ENCODE measurements around the gene CCNG2.

CCNG2 gene

DNA sequence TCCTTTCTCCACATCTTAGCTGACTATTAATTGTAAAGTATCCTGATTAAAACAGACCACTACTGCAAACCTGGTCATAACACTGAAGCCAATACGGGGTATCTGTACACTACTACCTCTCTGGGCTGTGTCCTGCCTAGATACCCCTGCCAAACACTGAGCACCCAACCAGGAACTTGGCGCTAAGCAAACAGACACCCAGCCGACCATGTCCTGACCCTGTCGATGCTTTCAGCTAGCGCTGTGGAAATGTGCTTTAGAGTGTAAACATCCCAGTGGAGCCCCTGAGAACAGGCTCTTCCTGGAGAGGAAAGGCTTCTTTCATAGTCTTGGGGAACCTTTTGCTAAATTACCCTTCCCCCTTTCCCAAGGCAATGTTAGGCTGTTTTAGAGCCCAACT lies 52.9 kb downstream of the CCNG2 start:
- DNase-seq: no peak

DNA sequence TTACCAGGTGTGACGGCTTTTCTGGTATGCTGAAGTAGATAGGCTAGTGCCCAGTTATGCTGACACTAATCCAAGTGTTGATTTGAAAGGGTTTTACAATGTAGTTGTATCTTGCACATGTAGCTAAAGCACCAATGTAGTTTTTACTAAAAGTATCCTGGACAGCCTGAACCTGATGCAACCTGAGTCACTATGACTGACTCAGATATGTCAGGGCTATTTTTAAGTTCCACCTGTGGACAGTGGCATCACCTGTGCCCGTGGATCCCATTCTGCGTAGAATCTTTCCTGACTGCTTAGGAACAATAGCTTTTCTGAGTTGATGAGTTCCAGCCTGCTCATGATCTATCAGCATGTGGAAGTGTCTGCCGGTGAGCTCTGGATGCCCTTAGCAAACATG lies 58.1 kb downstream of the CCNG2 start:
- DNase-seq: no peak

DNA sequence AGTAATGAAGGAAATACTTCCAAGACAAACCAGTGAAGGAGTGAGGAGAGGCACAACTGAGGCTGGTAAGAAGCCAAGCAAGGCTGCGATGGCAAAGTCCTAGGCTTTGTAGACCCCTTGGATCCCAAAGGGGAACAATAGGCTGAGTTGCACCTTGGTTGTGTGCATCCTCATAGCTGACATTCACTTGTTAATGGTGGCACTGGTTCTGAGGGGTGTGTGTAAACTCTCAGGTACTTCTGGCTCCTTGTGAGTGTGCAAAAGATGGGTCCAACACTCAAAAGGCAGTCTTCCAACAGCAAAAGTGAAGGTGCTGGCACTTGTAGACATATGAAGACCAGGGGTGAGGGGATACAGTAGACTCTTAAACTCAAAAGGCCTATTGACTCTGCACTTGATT lies 60.5 kb downstream of the CCNG2 start:
- no peak for DNase-seq

DNA sequence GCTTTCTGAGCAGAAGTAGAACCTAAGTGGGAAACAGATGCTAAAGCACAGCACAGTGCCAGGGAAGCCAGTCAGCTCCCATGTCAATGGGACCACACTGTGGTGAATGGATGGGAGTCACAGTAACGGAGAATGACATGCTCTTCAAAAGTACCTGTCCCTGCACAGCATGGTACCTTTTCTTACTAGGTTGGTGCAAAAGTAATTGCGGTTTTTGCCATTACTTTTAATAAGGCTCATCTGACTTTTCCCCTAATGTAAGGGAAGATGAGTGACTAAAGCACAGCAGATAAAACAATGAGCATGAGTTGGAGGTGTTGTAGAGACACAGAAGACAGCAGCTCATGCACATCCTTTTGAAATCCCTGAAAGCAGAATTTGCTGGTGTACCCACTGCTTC lies 62.3 kb downstream of the CCNG2 start:
- DNase-seq: no peak
